Measurements from ENCODE around the gene CAPZA3. TPM values are rescaled to one million over a fixed set of nuclear protein-coding genes. Genes with fewer than 3 reads are reported as not detected.

Gene CAPZA3
- total RNA-seq, 2 experiments from 2014 or later, result not detected

Other genes starting within 250 kb of the CAPZA3 start
- gene PLCZ1, start 107 bp upstream of the CAPZA3 start, total RNA-seq, result not detected